PC-3 (cell line): ENCODE data around the gene PPTC7.

Source experiments
- EZH2phosphoT487 ChIP-seq: fragments of 300-600 bp; sonication (generic); IDR thresholded peaks from 2 replicates; pipeline ENCODE4 v1.6.1; 2018; ENCODE audit warnings: mild to moderate bottlenecking, antibody characterized with exemption, low read length, borderline replicate concordance
- TF ChIP-seq, protein P1 (sequence below): fragments of 300-600 bp; sonication (generic); conservative IDR thresholded peaks from 2 replicates; pipeline ENCODE4 v1.5.1; 2017; ENCODE audit warnings: antibody characterized with exemption, low read depth, mild to moderate bottlenecking, low read length

DNA sequence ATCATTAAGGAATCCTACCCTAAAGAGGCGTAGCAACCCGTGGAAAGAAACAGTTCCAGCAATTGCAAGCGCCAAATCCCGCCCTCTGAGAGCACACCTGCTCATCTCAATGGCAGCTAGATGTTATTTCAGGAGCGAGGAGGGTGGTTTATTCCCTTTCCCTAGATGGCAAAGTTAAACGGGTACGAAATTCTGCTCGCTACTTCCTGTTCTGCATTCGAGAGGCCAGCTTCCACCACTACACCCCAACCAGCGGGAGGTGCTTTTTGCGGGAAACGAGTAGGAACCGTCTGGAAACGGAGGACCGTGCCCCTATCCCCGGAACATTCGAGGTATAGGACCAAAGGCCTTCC, 81.7 kb downstream of the PPTC7 start:
- TF ChIP-seq, protein P1, sequence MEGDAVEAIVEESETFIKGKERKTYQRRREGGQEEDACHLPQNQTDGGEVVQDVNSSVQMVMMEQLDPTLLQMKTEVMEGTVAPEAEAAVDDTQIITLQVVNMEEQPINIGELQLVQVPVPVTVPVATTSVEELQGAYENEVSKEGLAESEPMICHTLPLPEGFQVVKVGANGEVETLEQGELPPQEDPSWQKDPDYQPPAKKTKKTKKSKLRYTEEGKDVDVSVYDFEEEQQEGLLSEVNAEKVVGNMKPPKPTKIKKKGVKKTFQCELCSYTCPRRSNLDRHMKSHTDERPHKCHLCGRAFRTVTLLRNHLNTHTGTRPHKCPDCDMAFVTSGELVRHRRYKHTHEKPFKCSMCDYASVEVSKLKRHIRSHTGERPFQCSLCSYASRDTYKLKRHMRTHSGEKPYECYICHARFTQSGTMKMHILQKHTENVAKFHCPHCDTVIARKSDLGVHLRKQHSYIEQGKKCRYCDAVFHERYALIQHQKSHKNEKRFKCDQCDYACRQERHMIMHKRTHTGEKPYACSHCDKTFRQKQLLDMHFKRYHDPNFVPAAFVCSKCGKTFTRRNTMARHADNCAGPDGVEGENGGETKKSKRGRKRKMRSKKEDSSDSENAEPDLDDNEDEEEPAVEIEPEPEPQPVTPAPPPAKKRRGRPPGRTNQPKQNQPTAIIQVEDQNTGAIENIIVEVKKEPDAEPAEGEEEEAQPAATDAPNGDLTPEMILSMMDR = no peak
- no peak for TF ChIP-seq EZH2phosphoT487
